Common myeloid progenitor, CD34-positive (primary cell): ENCODE measurements around the gene SHCBP1L.
A peak's percentile ranks its signal among the peaks of the same experiment; 100 is the strongest.

Experiments
- CTCF ChIA-PET: fragments of 350-600 bp; sonication (Branson Sonifier 250); formaldehyde crosslinking; loops from one replicate; lab custom pipeline; 2021; ENCODE audit warnings: antibody characterized with exemption; lab: Charles Lee
- POLR2A ChIA-PET: fragments of 350-600 bp; sonication (Branson Sonifier 250); formaldehyde crosslinking; loops from one replicate; lab custom pipeline; 2021; ENCODE audit warnings: antibody characterized with exemption; lab: Charles Lee
- DNase-seq, 3 donors: peaks; one replicate each; pipeline versions ENCODE4 v3.0.0 to v3.0.0-alpha.2; 2013
- H3K27ac ChIP-seq, 2 experiments: 1 replicate in 1 of 2; 2 replicates in 1 of 2; pipeline ENCODE4 v1.7.0; 2013; ENCODE audit warnings: inconsistent platforms in 2 of 2, low read length in 2 of 2, mild to moderate bottlenecking in 2 of 2, low read depth in 1 of 2, moderate library complexity in 1 of 2; ENCODE audit not compliant: severe bottlenecking in 2 of 2, insufficient read depth in 1 of 2, poor library complexity in 1 of 2
- H3K27me3 ChIP-seq, 5 experiments: replicated peaks in 2 of 5; 1 replicate in 3 of 5; 2 replicates in 2 of 5; pipeline versions ENCODE4 v1.6.1 to v1.7.0; 2013; ENCODE audit warnings: low read length in 4 of 5, mild to moderate bottlenecking in 2 of 5, moderate library complexity in 2 of 5, inconsistent platforms in 1 of 5; ENCODE audit not compliant: insufficient read depth in 5 of 5, control insufficient read depth in 4 of 5
- H3K36me3 ChIP-seq, 4 experiments: 1 replicate in 2 of 4; 2 replicates in 2 of 4; pipeline versions ENCODE4 v1.6.1 to v1.7.0; 2013; ENCODE audit warnings: low read length in 3 of 4, control low read depth in 1 of 4, mild to moderate bottlenecking in 1 of 4; ENCODE audit not compliant: control insufficient read depth in 4 of 4, insufficient read depth in 4 of 4
- H3K4me1 ChIP-seq, 4 experiments: 1 replicate in 3 of 4; 2 replicates in 1 of 4; pipeline versions ENCODE4 v1.6.1 to v1.7.1; 2013; ENCODE audit warnings: low read length in 3 of 4, mild to moderate bottlenecking in 3 of 4, control low read depth in 1 of 4, inconsistent platforms in 1 of 4, moderate library complexity in 1 of 4; ENCODE audit not compliant: control insufficient read depth in 4 of 4, insufficient read depth in 4 of 4; ENCODE audit errors: control extremely low read depth in 1 of 4
- H3K4me3 ChIP-seq, 7 experiments: 1 replicate in 4 of 7; 2 replicates in 3 of 7; pipeline versions ENCODE4 v1.5.1 to v1.7.0; 2013; ENCODE audit warnings: mild to moderate bottlenecking in 7 of 7, low read length in 6 of 7, moderate library complexity in 6 of 7, inconsistent platforms in 2 of 7, low read depth in 2 of 7, control low read depth in 1 of 7; ENCODE audit not compliant: insufficient read depth in 4 of 7, control insufficient read depth in 1 of 7; ENCODE audit errors: extremely low read depth in 1 of 7
- H3K9me3 ChIP-seq, 5 experiments: 1 replicate in 4 of 5; 2 replicates in 1 of 5; pipeline versions ENCODE4 v1.6.1 to v1.7.1; 2013; ENCODE audit warnings: low read length in 4 of 5, mild to moderate bottlenecking in 2 of 5, inconsistent platforms in 1 of 5, low read depth in 1 of 5, moderate library complexity in 1 of 5; ENCODE audit not compliant: control insufficient read depth in 4 of 5, insufficient read depth in 2 of 5; ENCODE audit errors: control extremely low read depth in 1 of 5
- WGBS: methylation state at CpG from one replicate; pipeline ENCODE4 v1.1.5; 2013; ENCODE audit not compliant: insufficient coverage; 5-methylcytosine and 5-hydroxymethylcytosine counted together

The SHCBP1L gene

GRCh38 chr1:182962554-182963115, 9.7 kb upstream of the SHCBP1L start:
- WGBS = 10% methylated on average over 4 of the region's 6 CpGs
- no peak overlapping the region for H3K27ac ChIP-seq
- ChIA-PET CTCF (interaction anchor here (0.5 to 2.3 kb wide), 11 partner anchors 15 to 320 kb away, joined by 3 to 13 read pairs (median 3); no protein-coding TSS in a partner anchor), POLR2A (no interaction called here)
- H3K36me3 ChIP-seq = no peaks in the 10 kb centered on the region
- no peaks in the 10 kb centered on the region for H3K9me3 ChIP-seq
- no peaks in the 10 kb centered on the region for H3K4me1 ChIP-seq
- peak; percentile 62 to 81 (median 78) for DNase-seq
- peak overlapping the region in 2 of 7 experiments; percentile 34 to 52 for H3K4me3 ChIP-seq
- peaks cover 0 to 1% (median 0%) of the 10 kb centered on the region in 5 experiments for H3K27me3 ChIP-seq

- H3K4me1 ChIP-seq = no peaks in the 10 kb centered on the region
- ChIA-PET POLR2A (no interaction called here), CTCF (interaction anchor here (1.0 kb wide), 1 partner anchor 11 kb away, joined by 3 read pairs; no protein-coding TSS in a partner anchor)
- peaks cover 0 to 8% (median 0%) of the 10 kb centered on the region in 5 experiments for H3K27me3 ChIP-seq
- H3K4me3 ChIP-seq = no peak overlapping the region
- no peaks in the 10 kb centered on the region for H3K9me3 ChIP-seq
- no peak overlapping the region for H3K27ac ChIP-seq
- H3K36me3 ChIP-seq = no peaks in the 10 kb centered on the region
- 100% methylated on average over 6 of the region's 15 CpGs for WGBS
- DNase-seq = no peak
Measured at GRCh38 chr1:182960046-182960445, 7.1 kb upstream of the SHCBP1L start.

- WGBS = 100% methylated on average over 6 of the region's 11 CpGs
- Histone ChIP-seq H3K36me3 (no peaks in the 10 kb centered on the region), H3K27me3 (peaks cover 0 to 18% (median 3%) of the 10 kb centered on the region in 5 experiments), H3K27ac (no peak overlapping the region), H3K4me1 (peaks cover 0 to 2% (median under 1%) of the 10 kb centered on the region in 4 experiments), H3K9me3 (no peaks in the 10 kb centered on the region), H3K4me3 (no peak overlapping the region)
- ChIA-PET POLR2A (no interaction called here), CTCF (no interaction called here)
- DNase-seq = no peak
Measured at GRCh38 chr1:182957902-182958395, 5.0 kb upstream of the SHCBP1L start.

GRCh38 chr1:182956708-182957365, 3.9 kb upstream of the SHCBP1L start:
- CTCF ChIA-PET = no interaction called here
- Histone ChIP-seq H3K27me3 (peaks cover 0 to 28% (median 6%) of the 10 kb centered on the region in 5 experiments), H3K9me3 (no peaks in the 10 kb centered on the region), H3K4me3 (no peak overlapping the region), H3K36me3 (no peaks in the 10 kb centered on the region), H3K4me1 (peaks cover 0 to 9% (median 5%) of the 10 kb centered on the region in 4 experiments), H3K27ac (no peak overlapping the region)
- POLR2A ChIA-PET = no interaction called here
- no peak for DNase-seq
- no CpG with 5 or more reads among the region's 2 CpGs for WGBS

- peaks cover 0 to 9% (median 5%) of the 10 kb centered on the region in 4 experiments for H3K4me1 ChIP-seq
- ChIA-PET POLR2A (no interaction called here), CTCF (no interaction called here)
- peak in 2 of 3 donors; percentile 15 to 17 for DNase-seq
- WGBS = 100% methylated on average over 6 of the region's 9 CpGs
- H3K4me3 ChIP-seq = no peak overlapping the region
- H3K27ac ChIP-seq = no peak overlapping the region
- no peaks in the 10 kb centered on the region for H3K9me3 ChIP-seq
- H3K27me3 ChIP-seq = peaks cover 0 to 32% (median 6%) of the 10 kb centered on the region in 5 experiments
- no peaks in the 10 kb centered on the region for H3K36me3 ChIP-seq
Measured at GRCh38 chr1:182955596-182956588, 2.9 kb upstream of the SHCBP1L start.

GRCh38 chr1:182953826-182954225, 860 bp upstream of the SHCBP1L start:
- Histone ChIP-seq H3K4me3 (no peak overlapping the region), H3K36me3 (no peaks in the 10 kb centered on the region), H3K27me3 (peaks cover 0 to 32% (median 6%) of the 10 kb centered on the region in 5 experiments), H3K4me1 (peaks cover 0 to 9% (median 5%) of the 10 kb centered on the region in 4 experiments), H3K27ac (no peak overlapping the region), H3K9me3 (no peaks in the 10 kb centered on the region)
- no peak for DNase-seq
- WGBS = no CpG with 5 or more reads among the region's 3 CpGs
- CTCF ChIA-PET = no interaction called here
- POLR2A ChIA-PET = no interaction called here
